Retinal pigment epithelial cell (primary cell): ENCODE data around the gene SERPINB7.
"Not testable (repeated sequence)": the region's sequence is repeated elsewhere in the genome, so short reads cannot be mapped to it uniquely, and the experiment has no call there.

Experiments
- DNase-seq: peaks from one replicate; pipeline ENCODE4 v3.0.0-alpha.2; 2010; ENCODE audit warnings: low read depth
- H3K4me3 ChIP-seq: 2 replicates; pipeline ENCODE4 v1.5.1; 2011; ENCODE audit warnings: mild to moderate bottlenecking, low read length, control low read depth, moderate library complexity
- CTCF ChIP-seq: conservative IDR thresholded peaks from 2 replicates; pipeline ENCODE4 v1.5.1; 2011; ENCODE audit warnings: low read depth, low read length, control low read depth, inconsistent platforms

SERPINB7 gene

DNA sequence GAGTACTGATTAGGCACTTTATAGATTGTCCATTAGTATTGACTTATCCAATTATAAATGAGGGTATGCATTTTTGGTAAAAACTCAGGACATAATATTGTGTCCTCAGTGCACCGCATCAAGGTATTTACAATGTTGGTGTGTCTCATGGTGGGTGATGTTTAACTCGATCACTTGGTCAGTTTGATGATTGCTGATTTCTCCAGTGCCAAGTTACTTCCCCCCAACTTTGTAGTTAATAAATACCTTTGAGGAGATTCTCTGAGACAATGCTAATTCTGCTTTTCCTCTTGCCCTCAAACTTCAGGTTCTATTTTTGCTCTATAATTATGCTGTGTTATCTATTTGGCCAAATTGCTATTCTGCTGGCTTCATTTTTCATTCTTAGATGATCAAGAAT is 28.2 kb upstream of the SERPINB7 start:
- no peak overlapping the region for H3K4me3 ChIP-seq
- TF ChIP-seq CTCF: no peak
- DNase-seq: no peak

- TF ChIP-seq CTCF: no peak
- DNase-seq: no peak
- no peak overlapping the region for H3K4me3 ChIP-seq
These were observed 25.7 kb upstream of the SERPINB7 start for GRCh38 chr18:63749489-63749888.

- no peak for TF ChIP-seq CTCF
- no peak for DNase-seq
- H3K4me3 ChIP-seq: no peak overlapping the region
These were observed 22.6 kb upstream of the SERPINB7 start for GRCh38 chr18:63752636-63753035.

DNA sequence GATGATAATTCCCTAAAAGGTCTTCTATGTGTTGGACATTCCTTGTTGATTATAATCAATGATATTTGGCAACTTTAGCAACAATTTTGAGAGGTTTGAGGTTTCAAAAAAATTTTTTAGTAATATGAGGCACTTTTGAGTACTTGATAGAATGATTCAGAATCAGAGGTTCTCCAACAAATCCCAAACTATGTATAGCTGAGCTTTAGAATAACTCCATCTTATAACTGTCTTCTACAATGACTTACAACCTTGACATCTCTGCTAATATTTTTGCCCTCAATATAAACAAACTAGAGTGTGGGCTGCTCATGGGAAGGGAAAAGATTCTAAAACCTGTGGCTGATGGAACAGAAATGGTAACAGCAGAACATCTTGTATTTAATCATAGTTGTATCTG is 21.5 kb upstream of the SERPINB7 start:
- DNase-seq: no peak
- no peak overlapping the region for H3K4me3 ChIP-seq
- no peak for TF ChIP-seq CTCF

DNA sequence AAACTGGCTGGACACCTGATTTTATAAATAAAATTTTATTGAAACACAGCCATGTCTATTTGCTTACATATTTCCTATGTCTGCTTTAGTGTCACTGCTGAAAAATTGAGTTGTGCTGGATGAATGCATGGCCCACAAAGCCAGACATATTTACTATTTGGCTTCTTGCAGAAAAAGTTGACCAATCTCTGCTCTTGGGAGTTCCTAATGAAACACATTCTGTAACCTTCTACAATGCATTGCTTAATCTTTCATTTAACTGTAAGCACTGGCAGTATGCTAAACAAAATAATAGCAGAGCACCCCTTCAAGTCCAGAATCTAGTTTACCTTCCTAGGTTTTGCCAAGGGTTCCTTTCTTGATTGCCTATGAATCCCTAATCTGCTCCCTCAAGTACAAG is 17.7 kb upstream of the SERPINB7 start:
- TF ChIP-seq CTCF: no peak
- no peak overlapping the region for H3K4me3 ChIP-seq
- DNase-seq: no peak

DNA sequence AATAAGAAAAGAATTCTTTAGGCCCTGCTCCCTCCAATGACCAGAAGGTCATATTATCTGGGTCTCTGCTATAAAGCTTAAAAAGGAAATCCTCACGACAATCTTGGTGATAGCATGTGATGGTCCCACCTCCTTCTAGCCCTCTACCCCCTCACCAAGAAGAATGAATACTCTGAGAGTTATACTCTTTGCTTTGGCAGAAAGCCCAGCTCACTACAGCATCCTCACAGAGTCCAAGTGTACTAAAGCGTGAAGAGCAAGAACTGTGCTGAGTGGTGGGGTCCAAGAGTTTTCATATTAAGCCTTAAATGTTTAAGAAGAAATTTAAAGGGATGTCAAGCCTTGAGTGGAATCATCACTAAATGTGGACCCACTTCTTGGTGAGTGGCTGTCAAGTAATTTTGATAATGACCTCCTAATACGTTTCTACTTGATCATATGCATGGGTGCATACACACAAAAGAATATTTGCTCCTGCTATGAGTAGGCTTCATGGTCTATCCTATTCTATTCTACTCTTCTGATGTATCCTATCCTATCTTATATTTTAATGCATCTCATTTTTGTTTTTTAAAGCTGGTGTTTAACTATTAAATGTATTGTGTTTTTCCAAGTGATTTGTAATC is 16.5 kb upstream of the SERPINB7 start:
- no peak for TF ChIP-seq CTCF
- DNase-seq: no peak
- no peak overlapping the region for H3K4me3 ChIP-seq

- DNase-seq, H3K4me3 ChIP-seq: not testable (repeated sequence)
These were observed 15.4 kb upstream of the SERPINB7 start for GRCh38 chr18:63759786-63760185.

DNA sequence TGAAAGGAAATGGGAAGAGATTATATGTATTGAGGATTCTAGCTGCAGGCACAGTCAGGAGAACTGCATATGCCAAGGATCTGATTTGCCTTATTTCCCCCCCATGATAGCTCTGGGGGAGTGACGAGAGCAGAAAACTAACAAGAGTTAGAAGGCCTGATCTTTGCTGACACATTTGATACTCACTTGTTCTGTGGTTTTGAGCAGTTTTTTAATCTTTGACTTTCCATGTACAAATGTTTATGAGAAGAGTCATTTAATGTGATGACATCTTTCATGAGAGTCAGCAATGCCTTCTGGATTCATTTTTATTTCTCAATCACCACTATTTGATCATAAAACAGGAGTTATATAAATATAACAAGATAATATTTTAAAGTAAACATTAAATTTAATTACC is 12.7 kb upstream of the SERPINB7 start:
- no peak overlapping the region for H3K4me3 ChIP-seq
- no peak for DNase-seq
- TF ChIP-seq CTCF: no peak
